Neural progenitor cell (in vitro differentiated cells): Measurements from ENCODE around the gene LTB4R. TPM values are rescaled to one million over a fixed set of nuclear protein-coding genes. Genes with fewer than 3 reads are reported as not detected.
"Not testable (repeated sequence)": the region's sequence is repeated elsewhere in the genome, so short reads cannot be mapped to it uniquely, and the experiment has no call there.

Experiments used
- DNase-seq: peaks from one replicate; pipeline ENCODE4 v3.0.0-alpha.2; 2016; ENCODE audit warnings: low spot score
- H2AFZ ChIP-seq: fragments of 200-600 bp; sonication (generic); replicated peaks from 2 replicates; pipeline ENCODE4 v1.6.1; 2016; ENCODE audit warnings: antibody characterized with exemption
- H3F3A ChIP-seq: fragments of 200-600 bp; sonication (generic); 2 replicates; pipeline ENCODE4 v1.6.1; 2016; ENCODE audit warnings: antibody characterized with exemption, low read depth
- H3K27ac ChIP-seq: fragments of 200-600 bp; sonication (generic); 2 replicates; pipeline ENCODE4 v1.5.1; 2016; ENCODE audit warnings: mild to moderate bottlenecking
- H3K27me3 ChIP-seq: fragments of 200-600 bp; sonication (generic); 2 replicates; pipeline ENCODE4 v1.6.1; 2016; ENCODE audit warnings: mild to moderate bottlenecking, moderate library complexity
- H3K36me3 ChIP-seq: fragments of 200-600 bp; sonication (generic); 2 replicates; pipeline ENCODE4 v1.5.1; 2016
- H3K4me1 ChIP-seq: fragments of 200-600 bp; sonication (generic); 2 replicates; pipeline ENCODE4 v1.6.1; 2016; ENCODE audit warnings: mixed run types
- H3K4me2 ChIP-seq: fragments of 200-600 bp; sonication (generic); 2 replicates; pipeline ENCODE4 v1.6.1; 2016
- H3K4me3 ChIP-seq: fragments of 200-600 bp; sonication (generic); 2 replicates; pipeline ENCODE4 v1.5.1; 2016
- H3K79me2 ChIP-seq: fragments of 200-600 bp; sonication (generic); 2 replicates; pipeline ENCODE4 v1.6.1; 2016; ENCODE audit warnings: low read depth
- H3K9ac ChIP-seq: fragments of 200-600 bp; sonication (generic); 2 replicates; pipeline ENCODE4 v1.6.1; 2016
- H3K9me3 ChIP-seq: fragments of 200-600 bp; sonication (generic); 2 replicates; pipeline ENCODE4 v1.5.1; 2016; ENCODE audit warnings: low read depth
- H4K20me1 ChIP-seq: fragments of 200-600 bp; sonication (generic); 2 replicates; pipeline ENCODE4 v1.6.1; 2016; ENCODE audit warnings: low read depth
- H3K27ac Mint-ChIP-seq: 3 replicates; pipeline ENCODE4 v1.8.0; 2021; ENCODE audit warnings: mixed read lengths
- H3K27me3 Mint-ChIP-seq: 2 replicates; pipeline ENCODE4 v1.8.0; 2022; ENCODE audit warnings: low read depth, mild to moderate bottlenecking, inconsistent platforms, moderate library complexity, mixed read lengths; ENCODE audit not compliant: insufficient read depth
- H3K36me3 Mint-ChIP-seq: 3 replicates; pipeline ENCODE4 v1.8.0; 2021; ENCODE audit warnings: mixed read lengths
- H3K4me1 Mint-ChIP-seq: 3 replicates; pipeline ENCODE4 v1.8.0; 2021; ENCODE audit warnings: mixed read lengths
- H3K4me3 Mint-ChIP-seq: 3 replicates; pipeline ENCODE4 v1.8.0; 2021; ENCODE audit warnings: mild to moderate bottlenecking, moderate library complexity, mixed read lengths
- H3K9me3 Mint-ChIP-seq: 3 replicates; pipeline ENCODE4 v1.8.0; 2020; ENCODE audit warnings: mixed read lengths
- EZH2 ChIP-seq: fragments of 200-600 bp; sonication (generic); IDR thresholded peaks from 2 replicates; pipeline ENCODE4 v1.6.1; 2017; ENCODE audit warnings: antibody characterized with exemption, mild to moderate bottlenecking, moderate library complexity
- EZH2phosphoT487 ChIP-seq: fragments of 200-600 bp; sonication (generic); IDR thresholded peaks from 2 replicates; pipeline ENCODE4 v1.6.1; 2017; ENCODE audit warnings: antibody characterized with exemption
- total RNA-seq: library from RNA; depleted of rRNA; stranded (reverse); fragments of >200 nt; gene quantifications from 2 replicates; pipeline ENCODE4 v1.2.3, GENCODE V29; 2015; ENCODE audit warnings: low replicate concordance
- TF ChIP-seq, protein P1 (sequence below): fragments of 200-600 bp; sonication (generic); IDR thresholded peaks from 2 replicates; pipeline ENCODE4 v1.5.1; 2017; ENCODE audit warnings: antibody characterized with exemption, mild to moderate bottlenecking

The LTB4R gene
- total RNA-seq, 1 donor from 2014 or later: 1.9 TPM

DNA sequence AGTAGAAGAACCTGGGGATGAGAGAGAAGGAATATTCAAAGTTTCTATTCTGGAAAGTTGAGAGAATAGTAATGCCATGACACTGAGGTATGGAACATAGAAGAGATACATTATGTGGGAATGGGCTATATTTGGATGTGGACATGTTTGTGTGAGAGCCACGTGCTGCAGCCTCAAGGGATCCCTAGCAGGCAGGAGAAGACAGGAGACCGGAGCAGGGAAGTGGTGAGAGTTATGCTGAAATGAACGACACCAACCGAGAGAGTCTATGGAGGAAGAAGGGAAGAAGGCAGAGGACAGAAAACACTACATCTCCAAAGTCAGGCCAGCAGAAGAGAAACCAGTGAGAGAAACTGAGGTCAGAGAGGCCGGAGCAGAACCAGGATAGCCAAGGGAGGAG is 38.4 kb downstream of the LTB4R start:
- H3K36me3 Mint-ChIP-seq: no peaks in the 10 kb centered on the region
- Histone ChIP-seq H3K9ac (no peak overlapping the region), H3K36me3 (no peaks in the 10 kb centered on the region), H3F3A (no peaks in the 10 kb centered on the region), H4K20me1 (no peaks in the 10 kb centered on the region), H3K4me3 (no peak overlapping the region), H3K4me2 (no peak overlapping the region), H3K79me2 (no peaks in the 10 kb centered on the region), H3K9me3 (no peaks in the 10 kb centered on the region), H3K27ac (no peak overlapping the region), H3K27me3 (peaks cover 91% of the 10 kb centered on the region), H2AFZ (no peak overlapping the region), H3K4me1 (no peaks in the 10 kb centered on the region)
- H3K4me1 Mint-ChIP-seq: no peaks in the 10 kb centered on the region
- peaks cover 2% of the 10 kb centered on the region for H3K9me3 Mint-ChIP-seq
- H3K27me3 Mint-ChIP-seq: peaks cover 34% of the 10 kb centered on the region
- H3K27ac Mint-ChIP-seq: no peak overlapping the region
- no peak overlapping the region for H3K4me3 Mint-ChIP-seq
- TF ChIP-seq, protein P1, sequence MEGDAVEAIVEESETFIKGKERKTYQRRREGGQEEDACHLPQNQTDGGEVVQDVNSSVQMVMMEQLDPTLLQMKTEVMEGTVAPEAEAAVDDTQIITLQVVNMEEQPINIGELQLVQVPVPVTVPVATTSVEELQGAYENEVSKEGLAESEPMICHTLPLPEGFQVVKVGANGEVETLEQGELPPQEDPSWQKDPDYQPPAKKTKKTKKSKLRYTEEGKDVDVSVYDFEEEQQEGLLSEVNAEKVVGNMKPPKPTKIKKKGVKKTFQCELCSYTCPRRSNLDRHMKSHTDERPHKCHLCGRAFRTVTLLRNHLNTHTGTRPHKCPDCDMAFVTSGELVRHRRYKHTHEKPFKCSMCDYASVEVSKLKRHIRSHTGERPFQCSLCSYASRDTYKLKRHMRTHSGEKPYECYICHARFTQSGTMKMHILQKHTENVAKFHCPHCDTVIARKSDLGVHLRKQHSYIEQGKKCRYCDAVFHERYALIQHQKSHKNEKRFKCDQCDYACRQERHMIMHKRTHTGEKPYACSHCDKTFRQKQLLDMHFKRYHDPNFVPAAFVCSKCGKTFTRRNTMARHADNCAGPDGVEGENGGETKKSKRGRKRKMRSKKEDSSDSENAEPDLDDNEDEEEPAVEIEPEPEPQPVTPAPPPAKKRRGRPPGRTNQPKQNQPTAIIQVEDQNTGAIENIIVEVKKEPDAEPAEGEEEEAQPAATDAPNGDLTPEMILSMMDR: no peak
- TF ChIP-seq EZH2 (no peak), EZH2phosphoT487 (no peak)
- no peak for DNase-seq

DNA sequence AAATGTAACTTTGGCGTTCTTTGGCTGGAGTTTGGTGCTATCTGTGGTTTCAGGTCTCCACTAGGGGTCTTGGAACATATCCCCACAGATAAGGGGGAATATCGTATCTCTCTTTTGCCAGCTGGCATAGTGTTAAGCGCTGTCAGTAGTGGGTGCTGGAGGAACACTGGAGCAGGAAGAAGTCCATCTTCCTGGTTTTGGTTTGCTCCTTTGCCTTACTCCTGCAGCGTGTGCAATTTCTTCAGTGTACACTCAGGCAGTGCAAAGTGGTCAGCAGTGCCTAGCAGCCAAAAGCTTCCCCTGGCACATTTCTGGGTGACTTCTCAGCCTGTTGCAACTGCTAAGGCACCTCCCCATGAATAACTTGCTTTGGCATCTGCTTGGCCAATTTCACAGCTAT is 40.2 kb downstream of the LTB4R start:
- H3F3A ChIP-seq: no peaks in the 10 kb centered on the region
- Mint-ChIP-seq H3K9me3 (peaks cover 2% of the 10 kb centered on the region), H3K36me3 (no peaks in the 10 kb centered on the region), H3K4me1 (no peaks in the 10 kb centered on the region), H3K4me3 (no peak overlapping the region), H3K27me3 (peaks cover 38% of the 10 kb centered on the region), H3K27ac (no peak overlapping the region)
- H4K20me1 ChIP-seq: no peaks in the 10 kb centered on the region
- no peak overlapping the region for H3K27ac ChIP-seq
- H3K4me2 ChIP-seq: no peak overlapping the region
- no peaks in the 10 kb centered on the region for H3K9me3 ChIP-seq
- TF ChIP-seq EZH2 (no peak), EZH2phosphoT487 (no peak)
- TF ChIP-seq, protein P1: no peak
- H3K27me3 ChIP-seq: peaks cover 95% of the 10 kb centered on the region
- no peak overlapping the region for H2AFZ ChIP-seq
- H3K79me2 ChIP-seq: no peaks in the 10 kb centered on the region
- H3K36me3 ChIP-seq: no peaks in the 10 kb centered on the region
- no peak overlapping the region for H3K4me3 ChIP-seq
- H3K9ac ChIP-seq: no peak overlapping the region
- H3K4me1 ChIP-seq: no peaks in the 10 kb centered on the region
- DNase-seq: no peak

DNA sequence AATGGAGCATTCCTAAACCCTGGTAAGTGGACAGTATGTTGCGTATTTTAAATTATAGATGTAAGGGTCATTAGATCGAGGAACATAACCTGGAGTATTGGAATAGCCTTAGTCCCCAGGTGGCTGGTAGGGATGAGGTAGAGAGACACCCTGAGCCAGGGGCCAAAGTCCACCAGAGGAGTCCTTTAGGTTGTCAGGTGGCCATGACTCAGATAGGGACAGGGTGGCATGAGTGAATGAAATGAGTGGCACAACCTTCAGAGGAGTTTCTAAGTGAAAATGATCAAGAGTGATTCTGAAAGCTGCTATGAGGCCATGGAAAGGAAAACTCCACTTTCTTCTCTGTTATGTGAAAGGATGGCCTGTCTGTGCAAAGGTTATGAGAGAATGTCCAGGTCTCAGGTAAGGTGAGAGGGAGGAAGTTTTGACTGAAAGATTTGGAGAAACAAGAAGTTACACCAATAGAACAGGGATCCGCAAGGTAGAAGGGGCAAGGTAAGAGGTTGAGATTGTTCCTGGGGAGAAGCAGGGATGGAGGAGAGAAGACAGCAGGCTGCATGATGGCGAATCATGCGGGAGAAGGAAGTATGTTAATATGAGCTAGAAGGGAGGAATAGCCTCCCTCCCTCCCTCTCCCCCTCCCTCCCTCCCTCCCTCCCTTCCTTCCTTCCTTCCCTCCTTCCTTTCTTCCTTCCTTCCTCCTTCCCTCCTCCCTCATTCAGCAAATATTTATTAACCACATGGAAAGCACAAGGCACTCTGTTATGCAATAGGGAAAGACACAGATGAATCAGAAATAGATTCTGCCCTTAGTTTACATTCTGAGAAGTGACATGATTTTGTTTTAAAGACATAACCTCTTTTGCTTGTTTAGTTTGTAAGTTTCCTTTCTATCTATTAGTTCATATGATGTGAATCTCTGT is 42.5 kb downstream of the LTB4R start:
- Histone ChIP-seq H3K4me3 (no peak overlapping the region), H3K9me3 (no peaks in the 10 kb centered on the region), H3K27ac (no peak overlapping the region), H2AFZ (no peak overlapping the region), H3K36me3 (no peaks in the 10 kb centered on the region), H3F3A (no peaks in the 10 kb centered on the region), H3K79me2 (no peaks in the 10 kb centered on the region), H3K9ac (no peak overlapping the region), H3K27me3 (peaks cover 96% of the 10 kb centered on the region), H4K20me1 (no peaks in the 10 kb centered on the region), H3K4me2 (no peak overlapping the region), H3K4me1 (no peaks in the 10 kb centered on the region)
- peaks cover 32% of the 10 kb centered on the region for H3K27me3 Mint-ChIP-seq
- no peaks in the 10 kb centered on the region for H3K36me3 Mint-ChIP-seq
- H3K9me3 Mint-ChIP-seq: peaks cover 2% of the 10 kb centered on the region
- no peak for DNase-seq
- H3K4me3 Mint-ChIP-seq: no peak overlapping the region
- H3K27ac Mint-ChIP-seq: no peak overlapping the region
- H3K4me1 Mint-ChIP-seq: no peaks in the 10 kb centered on the region
- TF ChIP-seq, protein P1: no peak
- TF ChIP-seq EZH2: no peak
- no peak for TF ChIP-seq EZH2phosphoT487

DNA sequence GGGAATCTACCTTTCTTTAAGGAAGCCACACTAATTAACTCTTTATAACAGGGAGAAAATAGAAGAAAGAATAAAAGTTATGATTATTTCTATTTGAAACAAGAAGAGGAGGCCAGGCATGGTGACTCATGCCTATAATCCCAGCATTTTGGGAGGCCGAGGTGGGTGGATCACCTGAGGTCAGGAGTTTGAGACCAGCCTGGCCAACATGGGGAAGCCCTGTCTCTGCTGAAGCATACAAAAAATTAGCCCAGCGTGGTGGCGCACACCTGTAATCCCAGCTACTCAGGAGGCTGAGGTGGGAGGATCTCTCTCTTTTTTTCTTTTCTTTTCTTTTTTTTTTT is 43.2 kb downstream of the LTB4R start:
- H3K4me1 ChIP-seq, H3K4me3 ChIP-seq, H3K36me3 Mint-ChIP-seq, H3K27ac Mint-ChIP-seq, H3K4me3 Mint-ChIP-seq, H2AFZ ChIP-seq, H3K79me2 ChIP-seq, H3K27ac ChIP-seq, H3F3A ChIP-seq, H3K4me1 Mint-ChIP-seq, H4K20me1 ChIP-seq, H3K36me3 ChIP-seq, H3K4me2 ChIP-seq, DNase-seq, H3K9me3 Mint-ChIP-seq, H3K9me3 ChIP-seq, H3K9ac ChIP-seq: not testable (repeated sequence)
- peaks cover 96% of the 10 kb centered on the region for H3K27me3 ChIP-seq
- peaks cover 29% of the 10 kb centered on the region for H3K27me3 Mint-ChIP-seq
